HG03103 (cell line): ENCODE data around the gene CLEC19A.

Experiments used
- ATAC-seq: cut with Tn5 transposase; IDR thresholded peaks from one replicate; pipeline ENCODE4 v1.9.1; 2021; ENCODE audit warnings: low read depth; ENCODE audit not compliant: unreplicated experiment

Gene CLEC19A

GRCh38 chr16:19284207-19284606, 1.3 kb upstream of the CLEC19A start:
- no peak for ATAC-seq

- ATAC-seq, result no peak
These were observed 1.3 kb downstream of the CLEC19A start for GRCh38 chr16:19286827-19287226.

- no peak for ATAC-seq
These were observed 1.7 kb downstream of the CLEC19A start for GRCh38 chr16:19287241-19287640.

GRCh38 chr16:19288872-19289799, 3.6 kb downstream of the CLEC19A start:
- ATAC-seq, result no peak

- ATAC-seq, result no peak
These were observed 4.4 kb downstream of the CLEC19A start for GRCh38 chr16:19289811-19290485.

GRCh38 chr16:19290860-19291259, 5.3 kb downstream of the CLEC19A start:
- no peak for ATAC-seq

GRCh38 chr16:19291475-19291874, 5.9 kb downstream of the CLEC19A start:
- no peak for ATAC-seq

GRCh38 chr16:19292186-19292585, 6.7 kb downstream of the CLEC19A start:
- no peak for ATAC-seq

- no peak for ATAC-seq
These were observed 8.7 kb downstream of the CLEC19A start for GRCh38 chr16:19294156-19294649.

- ATAC-seq, result no peak
These were observed 9.9 kb downstream of the CLEC19A start for GRCh38 chr16:19295393-19295792.

- ATAC-seq, result no peak
These were observed 11.9 kb downstream of the CLEC19A start for GRCh38 chr16:19297454-19297853.

GRCh38 chr16:19299565-19299964, 14.0 kb downstream of the CLEC19A start:
- ATAC-seq, result no peak

GRCh38 chr16:19301931-19302330, 16.4 kb downstream of the CLEC19A start:
- no peak for ATAC-seq

- no peak for ATAC-seq
These were observed 19.2 kb downstream of the CLEC19A start for GRCh38 chr16:19304750-19305149.

GRCh38 chr16:19305443-19305842, 19.9 kb downstream of the CLEC19A start:
- ATAC-seq, result no peak

- ATAC-seq, result no peak
These were observed 22.2 kb downstream of the CLEC19A start for GRCh38 chr16:19307587-19308241.

GRCh38 chr16:19308392-19308791, 22.9 kb downstream of the CLEC19A start:
- no peak for ATAC-seq

- ATAC-seq, result no peak
These were observed 23.6 kb downstream of the CLEC19A start for GRCh38 chr16:19309178-19309577.

- no peak for ATAC-seq
These were observed 29.3 kb downstream of the CLEC19A start for GRCh38 chr16:19314718-19315425.

- no peak for ATAC-seq
These were observed 30.4 kb downstream of the CLEC19A start for GRCh38 chr16:19315889-19316433.
